Body of pancreas (tissue), 4 donors: Measurements from ENCODE around the gene FALEC.

Experiments used
- CTCF ChIP-seq, 7 experiments: fragments of 450-650 bp in 4 of 7; fragments of 200-600 bp in 3 of 7; sonication (generic) in 3 of 7; IDR thresholded peaks; one replicate each; pipeline ENCODE4 v1.5.1; 2016 to 2019; ENCODE audit warnings: antibody characterized with exemption in 7 of 7
- POLR2A ChIP-seq, 3 donors: fragments of 450-650 bp; IDR thresholded peaks; one replicate each; pipeline ENCODE4 v1.6.1; 2016; ENCODE audit warnings: antibody characterized with exemption in 3 of 3, mild to moderate bottlenecking in 2 of 3

DNA sequence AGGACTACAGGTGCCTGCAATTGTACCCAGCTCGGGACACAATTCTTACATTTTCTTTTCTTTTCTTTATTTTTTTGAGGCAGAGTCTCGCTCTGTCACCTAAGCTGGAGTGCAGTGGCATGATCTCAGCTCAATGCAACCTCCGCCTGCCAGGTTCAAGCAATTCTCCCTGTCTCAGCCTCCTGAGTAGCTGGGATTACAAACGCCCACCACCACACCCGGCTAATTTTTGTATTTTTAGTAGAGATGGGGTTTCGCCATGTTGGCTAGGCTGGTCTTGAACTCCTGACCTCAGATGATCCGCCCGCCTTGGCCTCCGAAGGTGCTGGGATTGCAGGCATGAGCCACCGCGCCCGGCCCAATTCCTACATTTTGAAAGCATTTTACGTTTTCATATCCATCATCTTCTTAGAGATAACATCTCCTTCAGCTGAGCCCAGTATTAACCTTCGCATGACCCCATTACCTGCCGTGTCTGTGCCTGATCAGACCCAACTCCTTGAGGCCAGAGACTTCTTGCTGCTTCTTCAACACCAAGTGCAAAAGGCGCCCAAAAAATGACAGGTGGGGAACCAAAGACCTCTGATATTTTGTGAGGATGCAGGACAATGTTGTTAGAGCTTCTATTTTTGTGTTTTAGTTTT, 30.9 kb downstream of the FALEC start:
- TF ChIP-seq POLR2A (IDR thresholded peaks at IDR 0.05) (no peak), CTCF (IDR thresholded peaks at IDR 0.05) (no peak)
